ENCODE data around the gene IL5RA. TPM values are rescaled to one million over a fixed set of nuclear protein-coding genes. Genes with fewer than 3 reads are reported as not detected.

The IL5RA gene
- total RNA-seq, 1 donor from 2014 or later, result not detected

DNA sequence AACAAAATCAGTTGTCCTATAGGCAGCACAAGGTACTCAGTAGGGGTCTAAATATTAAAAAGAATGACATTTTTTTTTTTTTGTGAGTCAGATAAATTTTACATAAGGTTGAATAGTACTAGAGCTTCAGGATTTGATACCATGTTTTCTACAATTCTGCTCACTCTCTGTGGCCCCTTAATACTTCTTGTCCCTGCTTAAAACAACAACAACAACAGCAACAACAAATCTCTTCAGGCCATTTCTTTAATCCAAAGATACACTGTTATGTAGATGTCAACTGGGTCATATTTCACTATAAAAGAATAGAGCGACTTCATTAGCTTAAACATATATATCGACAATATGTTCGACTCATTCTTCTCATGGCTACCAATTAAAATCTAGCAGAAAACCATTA, 3.0 kb downstream of the IL5RA start:
- no peak for DNase-seq (ENCODE audit: low read depth)

DNA sequence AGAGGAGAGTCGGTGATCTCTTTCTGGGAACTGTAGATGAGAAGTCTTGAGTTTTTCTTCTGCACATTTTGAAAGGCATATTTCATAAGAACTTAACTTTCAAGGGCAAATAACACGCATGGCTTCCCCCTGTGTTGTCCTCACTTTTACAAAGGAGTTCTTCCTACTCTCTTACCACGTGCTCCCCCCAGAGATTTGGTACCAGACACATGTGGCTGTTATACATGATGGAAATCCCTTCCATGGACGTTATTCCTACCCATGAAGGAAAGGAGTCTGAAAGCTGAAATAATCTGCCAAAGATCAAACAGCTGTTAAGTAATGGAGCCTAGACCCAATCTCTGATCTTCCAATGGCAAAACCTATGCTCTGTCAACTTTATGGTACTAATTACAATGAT, 4.4 kb downstream of the IL5RA start:
- DNase-seq (ENCODE audit: low read depth), result no peak

DNA sequence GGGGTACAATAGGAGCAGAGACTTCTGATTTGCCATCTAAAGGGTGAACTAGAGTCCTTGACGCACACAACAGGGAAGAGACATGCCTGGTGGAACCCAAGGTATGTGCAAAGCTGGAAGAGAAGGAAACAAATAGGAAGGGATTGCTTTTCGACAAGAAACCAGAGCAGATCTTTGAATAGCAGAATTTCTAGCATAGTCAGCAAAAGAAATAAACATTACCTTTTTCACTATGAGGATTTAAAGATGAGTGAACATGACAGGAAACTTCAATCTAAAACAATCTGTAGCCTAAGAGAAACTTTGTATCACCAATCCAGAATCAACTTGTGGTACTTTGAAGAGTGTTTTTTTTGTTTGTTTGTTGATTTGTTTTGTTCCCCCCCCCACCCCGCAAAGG, 4.9 kb downstream of the IL5RA start:
- DNase-seq (ENCODE audit: low read depth), result no peak

DNA sequence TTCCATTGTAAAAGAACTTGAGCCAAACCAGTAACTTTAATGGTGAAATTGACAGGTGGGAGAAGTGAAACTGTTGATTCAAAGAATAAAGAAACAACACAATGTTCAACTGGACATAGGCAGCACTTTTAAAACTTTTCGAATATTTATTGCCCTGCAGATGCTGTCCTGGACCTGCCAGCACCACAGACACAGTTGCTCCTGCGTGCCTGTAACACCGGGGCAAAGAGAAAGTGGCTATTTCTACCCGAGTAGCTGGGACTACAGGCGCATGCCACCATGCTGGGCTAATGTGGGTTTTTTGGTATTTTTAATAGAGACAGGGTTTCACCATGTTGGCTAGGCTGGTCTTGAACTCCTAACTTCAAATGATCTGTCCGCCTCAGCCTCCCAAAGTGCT, 7.4 kb downstream of the IL5RA start:
- DNase-seq (ENCODE audit: low read depth), result no peak

DNA sequence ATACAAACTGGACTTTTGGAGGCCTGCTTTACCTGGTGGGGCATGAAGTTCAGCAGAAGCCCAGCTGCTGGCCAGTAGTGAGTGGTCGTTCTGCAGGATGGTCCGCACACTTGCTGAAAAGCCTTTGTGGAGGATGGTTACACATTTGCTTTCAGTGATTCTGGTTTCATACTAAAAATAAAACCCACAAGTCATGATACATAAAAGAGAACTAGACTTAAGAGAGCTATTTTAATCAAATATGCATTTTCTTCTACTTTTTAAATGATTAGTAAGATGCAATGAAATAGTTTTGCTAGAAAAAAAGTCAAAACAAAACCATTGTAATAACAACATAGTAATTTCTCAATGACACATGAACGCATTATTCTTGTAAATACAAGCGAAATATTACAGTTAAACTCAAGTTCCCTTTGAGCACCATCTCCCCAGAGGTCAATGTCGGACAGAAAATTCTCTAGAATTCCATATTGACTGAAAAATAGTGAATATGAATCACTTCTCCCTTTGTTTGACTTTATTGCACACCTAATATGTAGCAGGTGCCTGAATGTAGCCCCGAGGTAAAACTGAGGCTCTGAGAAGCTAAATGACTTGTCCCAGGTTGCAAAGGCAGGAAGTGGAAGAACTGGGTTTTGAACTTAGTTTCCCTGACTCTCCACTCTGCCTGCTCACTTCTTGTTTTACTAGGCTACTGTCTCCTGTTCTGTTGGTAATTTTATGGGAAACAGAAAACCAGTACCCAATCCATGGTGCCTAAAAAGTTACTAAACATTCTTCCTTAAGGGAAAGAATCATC, 8.3 kb downstream of the IL5RA start:
- DNase-seq (ENCODE audit: low read depth), result no peak

DNA sequence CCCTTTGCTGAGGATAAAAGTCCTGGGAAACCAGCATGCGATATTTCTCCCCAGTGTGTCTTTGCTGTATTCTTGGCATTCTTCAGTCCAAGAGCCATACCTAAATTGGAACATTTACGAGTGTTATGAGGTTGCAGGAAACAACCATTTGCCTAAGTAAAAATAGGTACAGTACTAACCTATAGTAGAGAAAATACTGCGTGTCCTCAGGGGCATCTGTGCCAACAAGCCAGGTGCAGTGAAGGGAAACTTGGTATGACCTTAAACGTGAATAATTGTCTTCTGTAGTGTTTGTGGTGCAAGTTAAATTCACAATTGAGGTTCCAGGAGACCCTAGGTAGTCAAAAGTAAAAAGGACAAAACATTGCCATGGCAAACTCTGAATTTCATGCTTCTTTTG, 12.2 kb downstream of the IL5RA start:
- DNase-seq (ENCODE audit: low read depth), result no peak

DNA sequence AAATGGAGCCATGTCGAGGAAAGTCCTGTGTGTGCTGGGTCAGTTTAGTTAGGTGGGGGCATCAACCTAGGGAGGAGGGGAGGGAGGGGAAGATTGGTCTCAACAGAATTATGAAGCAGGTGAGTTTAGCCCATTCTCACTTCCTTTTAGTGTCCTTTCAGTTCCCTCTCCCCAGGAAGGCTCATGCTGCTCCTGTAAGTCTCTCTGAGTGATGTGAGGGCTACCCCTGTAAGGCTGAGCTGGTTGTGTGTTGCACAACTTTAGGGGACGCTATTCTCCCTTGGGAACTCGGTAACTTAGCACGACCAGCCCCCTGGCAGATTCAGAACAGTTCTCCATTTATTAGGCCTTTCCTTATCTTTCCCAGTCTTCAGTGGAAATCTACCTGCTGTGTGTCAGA, 21.2 kb downstream of the IL5RA start:
- no peak for DNase-seq (ENCODE audit: low read depth)

DNA sequence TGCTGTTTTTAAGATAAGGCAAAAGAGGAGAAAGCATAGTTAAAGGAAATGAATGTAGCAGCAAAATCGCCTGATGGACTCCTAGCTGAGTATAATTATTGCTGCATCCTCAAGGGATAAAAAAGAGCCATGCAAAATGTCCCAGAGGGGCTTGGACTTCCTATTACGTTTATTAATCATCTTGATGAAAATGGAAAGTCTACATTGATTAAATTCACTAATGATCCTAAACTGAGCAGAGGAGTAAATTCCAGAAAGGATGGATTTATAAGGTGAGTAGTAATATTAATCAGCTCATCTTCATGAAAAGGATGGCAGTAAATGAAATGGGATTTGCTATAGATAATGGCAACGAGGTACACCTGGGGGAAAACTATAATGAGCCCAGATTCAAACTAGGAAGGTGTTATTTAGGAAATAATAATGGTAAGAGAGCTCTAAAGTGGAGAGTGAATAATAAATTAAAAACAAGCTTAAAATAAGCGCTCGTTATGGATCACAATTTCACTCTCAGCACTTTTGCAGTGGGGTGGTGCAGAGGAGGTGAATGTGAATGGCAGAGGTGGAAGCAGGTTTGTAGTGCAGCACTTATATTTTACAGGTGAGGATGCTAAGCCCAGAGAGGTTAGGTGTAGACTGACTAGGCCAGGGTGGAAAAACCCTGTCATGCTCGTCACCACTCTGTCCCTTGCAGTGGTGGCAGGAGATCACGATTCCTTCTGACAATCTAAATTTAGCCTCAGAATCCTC, 22.3 kb downstream of the IL5RA start:
- DNase-seq (ENCODE audit: low read depth), result no peak

DNA sequence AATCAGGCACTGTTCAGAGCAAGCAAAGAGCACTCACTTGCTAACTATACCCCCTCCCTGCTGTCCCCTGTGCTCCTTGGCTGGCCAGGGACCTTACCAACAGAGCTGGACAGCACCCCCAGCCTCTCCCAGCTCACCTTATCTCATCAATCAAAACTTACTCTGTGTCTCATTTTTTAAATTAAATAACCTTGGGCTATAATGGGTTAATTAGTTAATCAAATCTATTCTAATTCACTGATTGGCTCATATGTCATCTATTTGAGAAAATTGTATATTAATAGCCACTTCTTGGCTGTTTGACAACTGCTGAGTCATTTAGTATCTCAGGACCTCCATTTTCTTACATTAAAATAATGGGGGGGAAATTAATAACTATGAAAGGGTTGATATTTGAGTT, 22.9 kb downstream of the IL5RA start:
- DNase-seq (ENCODE audit: low read depth), result no peak

DNA sequence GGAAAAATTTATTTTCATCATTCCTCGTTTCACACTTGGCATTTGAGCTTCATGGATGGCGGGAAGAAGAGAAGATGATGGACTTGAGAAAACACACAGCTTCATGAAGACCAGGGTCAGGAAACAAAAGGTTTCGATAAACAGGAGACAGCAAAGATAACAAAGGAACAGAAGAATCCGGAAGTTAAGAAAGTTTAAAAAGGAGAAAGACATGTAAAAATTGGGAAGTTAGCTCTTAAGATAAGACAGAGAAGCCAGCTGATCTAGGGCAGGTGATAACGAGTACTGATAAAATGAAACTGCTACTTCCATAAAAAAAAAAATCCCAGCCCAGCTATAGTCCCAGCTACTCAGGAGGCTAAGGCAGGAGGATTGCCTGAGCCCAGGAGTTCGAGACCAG, 23.9 kb downstream of the IL5RA start:
- DNase-seq (ENCODE audit: low read depth), result no peak

DNA sequence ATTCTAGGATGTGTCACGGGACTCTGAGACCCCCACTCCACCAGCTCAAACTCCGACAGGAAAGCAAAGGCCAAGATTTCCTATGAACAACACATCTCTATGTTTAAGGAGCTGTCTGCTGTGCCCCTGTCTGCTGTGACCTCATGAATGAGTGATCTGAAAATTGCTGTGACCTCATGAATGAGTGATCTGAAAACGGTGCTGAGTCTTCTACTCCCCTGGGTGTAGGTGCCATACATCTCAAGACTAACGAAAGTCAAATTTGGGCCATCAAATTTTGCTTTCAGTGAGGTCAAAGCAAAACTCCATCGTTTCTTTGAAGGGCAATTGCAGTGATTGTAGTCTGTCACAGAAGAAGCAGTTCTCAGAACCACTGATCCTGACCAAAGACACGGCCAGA, 24.4 kb downstream of the IL5RA start:
- DNase-seq (ENCODE audit: low read depth), result no peak

DNA sequence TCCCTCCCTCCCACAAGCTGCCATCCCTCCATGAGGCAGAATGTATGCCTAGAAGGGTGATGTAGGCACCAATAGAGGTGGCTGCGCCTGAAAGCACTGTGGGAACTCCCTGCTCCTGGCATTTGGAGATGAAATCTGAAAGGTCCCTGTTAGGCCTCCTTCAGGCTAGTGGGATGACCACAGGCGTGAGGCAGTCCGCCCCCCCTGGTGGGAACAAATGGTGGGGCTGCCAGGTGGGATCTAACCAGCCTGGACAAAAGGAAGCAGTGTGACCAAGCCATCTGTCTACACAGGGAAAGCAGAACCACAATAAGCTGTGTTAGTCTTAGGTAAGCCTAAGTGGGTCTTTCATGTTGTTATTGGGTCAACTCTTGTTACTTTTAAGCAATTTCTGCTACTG, 25.3 kb downstream of the IL5RA start:
- DNase-seq (ENCODE audit: low read depth), result no peak

DNA sequence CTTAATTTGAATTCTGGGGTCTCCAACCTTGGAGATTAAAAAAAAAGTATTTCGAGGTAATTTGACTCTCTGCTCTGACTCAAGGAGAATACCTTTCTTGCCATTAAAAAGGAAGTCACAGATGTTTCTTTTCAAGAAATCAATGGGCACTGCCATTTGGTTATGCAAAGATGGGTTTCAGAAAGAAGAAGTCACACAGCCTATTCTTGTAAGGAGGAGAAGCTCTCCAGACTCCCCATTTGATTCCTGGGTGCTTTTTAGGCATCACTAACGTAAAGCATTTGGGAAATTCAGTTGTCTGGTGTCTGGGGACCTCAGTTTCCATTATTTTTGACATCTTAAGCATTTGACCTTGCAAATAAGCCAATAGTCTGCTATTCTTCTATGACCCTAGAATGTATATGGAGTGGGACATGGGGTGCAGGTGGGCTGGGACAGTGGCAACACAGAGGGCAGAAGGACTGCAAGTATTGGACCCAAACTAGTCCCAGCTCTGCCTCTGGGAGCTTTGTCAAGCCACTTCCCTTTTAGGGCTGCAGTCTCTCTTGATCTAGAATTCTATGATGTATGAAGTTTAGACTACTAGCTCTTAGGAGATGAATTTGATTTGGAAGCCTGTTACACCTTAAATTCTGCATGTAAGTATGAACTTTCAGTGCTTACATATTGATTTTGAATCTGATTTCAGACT, 27.8 kb downstream of the IL5RA start:
- no peak for DNase-seq (ENCODE audit: low read depth)

DNA sequence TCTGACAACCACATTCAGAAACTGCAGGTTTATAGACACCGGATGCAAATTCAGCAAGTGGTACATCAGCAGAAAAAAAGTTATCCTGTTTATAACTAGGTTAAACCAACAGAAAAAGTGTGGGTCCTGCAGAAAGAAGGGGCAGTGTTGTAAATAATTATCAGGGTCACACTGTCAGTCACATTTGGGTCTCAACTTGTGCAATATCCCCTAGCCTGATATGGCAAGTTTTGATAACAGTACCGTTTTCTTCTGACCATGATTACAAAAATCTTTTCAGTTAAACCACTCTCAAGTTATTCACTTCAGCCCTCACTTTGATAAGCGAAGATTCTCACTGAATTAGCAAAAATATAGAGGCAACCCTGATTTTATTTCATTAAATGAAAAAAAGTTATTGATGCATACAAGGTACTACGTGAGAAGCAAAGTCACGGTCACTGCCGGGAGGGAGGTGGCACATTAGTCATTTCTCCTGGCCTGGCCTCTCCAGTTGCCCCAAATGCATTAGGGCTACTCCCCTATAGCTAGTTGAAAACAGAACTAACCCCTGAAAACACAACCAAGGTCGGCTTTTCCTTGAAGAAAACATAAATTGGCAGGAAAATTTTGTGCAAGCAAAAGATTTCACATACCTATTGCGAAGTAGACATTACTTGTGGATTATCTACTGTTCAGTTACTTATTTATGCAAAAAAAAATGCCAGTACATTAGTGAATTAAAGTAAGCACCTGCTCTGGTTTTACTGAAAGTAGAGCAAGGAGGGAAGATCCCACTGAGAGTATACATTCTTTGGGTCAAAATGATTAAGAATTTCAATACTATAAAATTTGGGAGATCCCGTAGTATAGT, 28.6 kb downstream of the IL5RA start:
- no peak for DNase-seq (ENCODE audit: low read depth)

DNA sequence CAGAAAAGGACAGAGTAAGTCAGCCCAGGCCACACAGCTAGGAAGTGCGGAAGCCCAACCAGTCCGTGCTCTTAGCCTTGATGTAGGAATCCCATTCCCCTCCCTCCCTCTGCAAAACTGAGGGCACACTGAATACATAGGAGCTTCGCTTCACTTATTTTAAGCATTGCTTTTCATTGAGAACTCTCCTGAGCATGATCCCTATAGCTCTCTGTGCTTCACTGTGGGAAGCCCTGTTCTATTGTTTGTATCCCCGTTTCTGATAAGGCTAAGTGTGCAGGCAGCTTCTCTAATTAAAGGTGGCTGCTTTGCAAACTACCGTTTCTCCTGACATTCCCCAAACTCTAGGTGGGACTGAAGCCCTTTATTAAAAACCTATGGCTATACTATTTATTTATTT, 29.9 kb downstream of the IL5RA start:
- no peak for DNase-seq (ENCODE audit: low read depth)

DNA sequence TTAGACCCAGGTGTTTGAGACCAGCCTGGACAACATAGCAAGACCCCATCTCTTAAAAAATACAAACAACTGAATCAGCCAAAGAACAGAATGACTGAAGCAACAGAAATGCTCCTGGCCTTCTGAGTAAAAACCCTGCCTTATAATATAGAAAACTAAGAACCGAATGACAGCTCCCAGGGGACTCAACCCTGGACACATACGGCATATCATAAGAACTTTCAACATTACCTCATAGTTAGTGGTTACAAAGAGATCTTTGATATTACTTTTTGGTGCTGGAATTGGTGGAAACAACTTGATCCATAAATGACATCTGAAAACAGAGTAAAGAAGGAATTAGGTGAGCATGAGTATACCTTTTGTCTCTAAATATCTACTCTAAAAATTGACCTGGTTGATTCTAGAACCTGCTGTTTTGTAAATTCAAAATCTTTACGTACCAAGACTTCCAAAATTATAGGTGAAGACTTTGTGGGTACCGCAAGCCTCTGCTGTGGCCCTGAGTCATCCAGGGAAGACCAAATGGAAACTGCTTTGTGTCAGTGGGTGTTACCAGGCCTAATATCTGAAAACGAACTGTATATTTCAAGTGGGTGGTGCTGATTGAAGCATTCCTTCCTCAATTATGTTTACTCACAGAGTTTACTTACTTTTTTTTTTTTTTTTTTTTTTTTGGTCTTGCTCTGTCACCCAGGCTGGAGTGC, 35.5 kb downstream of the IL5RA start:
- DNase-seq (ENCODE audit: low read depth), result no peak

DNA sequence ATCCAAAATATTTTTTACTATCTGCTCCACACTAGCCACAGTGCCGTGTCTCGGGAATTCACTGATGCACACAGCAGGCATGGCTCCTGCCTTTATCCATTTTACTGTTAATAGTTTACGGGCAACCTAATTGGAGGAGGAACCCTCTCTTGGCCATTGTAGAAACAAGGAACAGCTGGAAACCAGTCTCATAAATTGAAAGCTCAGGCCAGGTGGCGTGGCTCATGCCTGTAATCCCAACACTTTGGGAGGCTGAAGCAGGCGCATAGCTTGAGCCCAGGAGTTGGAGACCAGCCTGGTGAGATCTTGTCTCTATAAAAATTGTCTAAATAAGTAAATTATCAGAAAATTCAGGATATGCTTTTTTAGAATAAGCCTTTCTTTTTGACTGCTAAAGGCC, 39.0 kb downstream of the IL5RA start:
- no peak for DNase-seq (ENCODE audit: low read depth)

DNA sequence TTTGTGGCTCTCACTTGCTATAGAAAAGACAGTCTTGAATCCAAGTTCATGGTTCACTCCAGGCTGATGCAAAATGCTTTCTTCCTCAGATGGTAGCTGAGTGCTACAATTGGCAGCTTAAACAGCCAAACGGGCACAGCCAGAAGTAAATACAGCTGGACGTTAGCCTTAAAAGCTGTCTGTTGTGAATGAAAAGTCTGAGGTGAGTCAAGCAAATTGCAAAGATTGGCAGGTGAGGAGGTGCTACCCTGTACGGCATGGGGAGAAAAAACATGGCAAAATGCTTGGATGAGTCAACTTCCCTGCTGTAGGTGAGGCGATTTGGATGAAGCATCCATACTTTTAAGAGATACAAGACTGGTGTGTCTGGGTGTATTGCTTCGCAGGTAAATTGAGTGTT, 40.5 kb downstream of the IL5RA start:
- DNase-seq (ENCODE audit: low read depth), result no peak

DNA sequence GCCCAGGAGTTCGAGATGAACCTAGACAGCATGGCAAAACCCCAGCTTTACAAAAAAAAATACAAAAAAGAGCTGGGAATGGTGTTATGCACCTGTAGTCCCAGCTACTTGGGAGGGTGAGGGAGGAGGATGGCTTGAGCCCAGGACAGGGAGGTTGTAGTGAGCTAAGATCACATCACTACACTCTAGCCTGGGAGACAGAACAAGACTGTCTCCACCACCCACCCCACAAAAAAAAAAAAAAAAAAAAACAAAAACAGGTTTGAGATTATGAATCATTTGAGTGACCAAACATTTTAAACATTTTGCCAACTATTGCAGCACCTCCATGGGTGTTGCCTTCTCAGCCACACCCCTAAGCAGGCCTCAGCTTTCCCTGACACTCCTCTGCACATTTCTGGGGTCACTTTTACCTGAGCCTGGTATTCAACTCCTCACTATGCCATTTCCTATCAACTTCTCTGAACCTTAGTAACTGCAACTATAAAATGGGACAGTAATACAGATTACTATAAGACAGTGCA, 41.8 kb downstream of the IL5RA start:
- no peak for DNase-seq (ENCODE audit: low read depth)

DNA sequence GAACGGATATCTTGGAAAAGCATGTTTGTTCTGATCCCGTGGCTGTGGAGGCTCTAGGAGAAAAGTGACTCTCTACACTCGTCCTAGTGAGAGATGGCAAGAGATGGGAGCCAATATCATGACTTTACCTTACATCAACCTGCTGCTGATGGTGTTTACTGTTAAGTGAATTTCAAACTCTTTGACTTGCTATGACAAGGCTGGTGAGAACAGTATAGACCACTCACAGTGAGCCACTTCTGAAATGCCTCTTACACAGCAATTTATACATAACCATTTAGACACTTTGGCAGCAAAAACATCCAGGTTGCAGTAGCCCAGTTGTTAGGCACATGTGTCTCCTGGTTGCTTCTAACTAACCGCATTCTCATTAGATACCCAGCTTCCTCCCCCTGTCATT, 43.3 kb downstream of the IL5RA start:
- no peak for DNase-seq (ENCODE audit: low read depth)

DNA sequence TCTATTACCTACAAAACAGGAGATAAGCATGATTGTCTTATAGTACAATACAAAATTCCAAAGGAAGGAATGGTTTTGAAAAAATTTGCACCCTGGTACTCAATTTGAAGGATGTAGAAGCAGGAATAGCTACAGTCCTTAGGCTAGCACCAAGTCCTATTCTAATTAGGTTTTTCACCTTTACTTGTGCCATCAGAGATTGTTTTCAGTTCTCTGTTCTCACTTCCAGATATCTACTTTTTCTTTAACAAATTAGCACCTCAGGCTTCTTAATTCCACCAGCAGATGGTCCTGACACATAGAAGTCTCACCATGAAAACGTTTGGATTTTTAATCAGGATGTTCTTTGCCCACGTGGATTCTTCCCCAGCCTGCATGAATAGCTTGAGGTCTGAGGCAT, 43.8 kb downstream of the IL5RA start:
- DNase-seq (ENCODE audit: low read depth), result no peak

Measured in renal cortical epithelial cell (primary cell).